ENCODE measurements around the gene ERCC6L2.

ERCC6L2 gene

DNA sequence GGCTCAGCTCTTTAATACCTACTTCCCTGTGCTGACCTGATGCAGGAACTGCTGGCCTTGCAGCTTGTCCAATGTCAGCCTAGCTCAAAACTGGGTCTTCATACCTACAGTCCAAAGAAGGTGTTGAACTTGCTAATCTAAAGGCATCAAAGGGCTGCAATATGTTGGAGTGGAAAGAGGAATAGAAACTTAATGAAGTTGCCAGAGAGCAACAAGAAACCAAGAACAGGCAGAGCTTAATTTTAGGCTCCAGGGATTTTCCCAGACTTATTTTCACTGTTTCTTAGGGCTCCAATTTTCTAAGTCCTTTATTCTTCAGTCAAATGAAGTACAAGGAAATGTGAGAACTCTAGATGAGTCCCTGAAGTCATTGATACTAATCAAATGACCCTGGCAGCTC, 17.6 kb upstream of the ERCC6L2 start:
- no peak for DNase-seq

DNA sequence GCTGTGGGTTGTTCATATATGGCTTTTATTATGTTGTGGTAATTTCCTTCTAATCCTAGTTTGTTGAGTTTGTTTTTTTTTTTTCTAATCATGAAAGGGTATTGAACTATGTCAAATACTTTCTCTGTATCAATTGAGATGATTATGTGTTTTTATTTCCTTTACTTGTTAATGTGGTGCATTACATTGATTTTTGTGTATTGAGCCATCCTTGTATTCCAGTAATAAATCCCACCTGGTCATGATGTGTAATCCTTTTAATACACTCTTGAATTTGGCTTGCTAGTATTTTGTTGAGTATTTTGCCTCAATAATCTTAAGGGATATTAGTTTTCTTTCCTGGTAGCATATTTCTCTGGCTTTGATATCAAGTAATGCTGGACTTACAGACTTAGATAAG, 13.1 kb upstream of the ERCC6L2 start:
- DNase-seq: no peak

DNA sequence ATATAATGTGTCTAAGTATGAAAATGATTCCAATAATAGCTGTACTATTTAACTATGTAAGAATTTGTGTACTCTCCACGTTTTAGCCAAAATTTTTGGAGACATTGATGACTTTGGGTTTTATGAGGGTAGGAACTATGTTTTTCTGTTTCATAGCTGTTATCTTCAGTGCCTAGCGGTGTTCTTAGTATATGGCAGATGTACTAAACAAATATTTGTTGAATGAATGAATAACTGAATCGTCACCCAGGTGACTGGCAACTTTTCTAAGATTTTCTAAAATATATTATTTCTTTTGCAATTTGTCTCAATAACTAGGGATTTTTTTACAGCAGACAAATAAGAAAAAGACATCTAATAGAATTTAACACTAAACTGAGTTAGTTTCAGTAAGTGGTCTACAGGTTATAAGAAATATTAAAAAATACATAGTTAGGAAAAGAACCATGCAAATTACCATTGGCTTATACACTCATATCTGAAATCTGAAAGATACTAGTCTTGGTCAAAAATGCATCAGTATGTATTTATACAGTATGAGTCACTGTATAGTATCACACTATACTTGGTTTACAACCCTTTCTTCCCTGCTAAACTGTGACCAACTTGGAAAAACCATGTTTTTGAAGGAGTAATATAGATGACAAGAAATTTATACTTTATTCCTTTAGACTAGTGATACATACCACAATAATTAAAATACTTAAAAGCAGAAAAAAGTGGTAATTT, 10.5 kb upstream of the ERCC6L2 start:
- DNase-seq: no peak

DNA sequence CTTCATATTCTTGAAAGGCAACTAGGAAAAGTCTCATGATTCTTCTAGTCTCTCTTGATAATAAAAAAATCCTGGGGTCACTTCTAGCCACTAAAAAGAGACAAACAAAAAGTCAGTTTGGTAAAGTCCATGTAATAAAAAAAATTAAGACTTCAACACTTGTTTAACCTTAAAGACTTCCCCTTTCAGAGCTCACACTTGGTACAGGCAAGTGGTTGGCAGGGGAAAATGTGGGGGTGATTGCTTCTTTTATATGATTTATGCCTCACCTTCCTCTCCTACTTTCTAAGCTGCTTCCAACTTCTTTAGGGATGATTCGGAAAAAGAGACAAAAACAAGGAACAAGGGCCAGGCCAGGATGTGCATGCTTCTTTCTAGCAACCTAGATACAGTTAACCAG, 5.1 kb upstream of the ERCC6L2 start:
- no peak for DNase-seq

DNA sequence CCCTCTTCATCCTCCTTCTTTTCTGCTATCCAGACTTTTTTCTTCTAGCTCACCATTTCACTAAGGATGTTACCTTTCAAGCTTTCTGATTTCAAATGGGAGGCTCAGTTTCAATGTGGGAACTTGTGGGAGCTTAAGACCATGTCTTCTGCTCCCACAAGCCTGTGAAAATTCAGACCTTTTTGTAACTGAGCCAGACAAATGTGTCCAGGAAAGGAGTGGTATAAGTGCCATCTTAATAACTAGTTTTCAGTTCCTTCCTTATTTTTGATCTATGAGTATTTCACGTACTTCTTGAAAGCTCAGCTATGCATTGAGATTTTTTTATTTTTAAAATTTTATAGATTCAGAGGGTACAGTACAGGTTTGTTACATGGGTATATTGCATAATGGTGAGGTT, 4.6 kb upstream of the ERCC6L2 start:
- DNase-seq: no peak

DNA sequence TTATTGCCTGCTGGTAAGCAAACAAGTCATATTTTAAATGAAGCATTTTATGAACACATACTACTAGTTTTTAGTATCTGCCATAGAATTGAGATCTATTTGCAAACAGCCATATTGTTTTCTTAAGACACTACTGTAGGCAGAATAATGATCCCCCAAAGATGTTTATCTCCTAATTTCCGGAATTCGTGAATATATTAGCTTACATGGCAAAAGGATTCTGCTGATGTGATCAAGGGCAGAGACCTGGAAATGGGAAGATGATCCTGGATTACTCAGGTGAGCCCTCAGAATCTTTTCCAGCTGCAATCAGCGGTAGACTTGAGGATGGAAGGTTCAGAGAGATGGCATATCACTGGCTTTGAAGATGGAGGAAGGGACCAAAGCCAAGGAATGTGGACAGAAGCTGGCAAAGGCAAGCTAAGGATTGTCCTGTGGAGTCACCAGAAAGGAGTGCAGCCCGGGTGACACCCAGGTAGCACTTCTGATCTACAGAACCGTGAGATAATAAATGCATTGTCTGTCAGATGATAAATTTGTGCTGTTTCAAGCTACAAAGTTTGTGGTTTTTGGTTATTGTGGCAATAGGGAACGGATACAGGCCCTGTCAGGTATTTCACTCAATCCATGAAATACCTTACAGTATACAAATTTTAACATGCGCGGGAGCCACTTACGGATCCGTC, 1.0 kb upstream of the ERCC6L2 start:
- DNase-seq: no peak

DNA sequence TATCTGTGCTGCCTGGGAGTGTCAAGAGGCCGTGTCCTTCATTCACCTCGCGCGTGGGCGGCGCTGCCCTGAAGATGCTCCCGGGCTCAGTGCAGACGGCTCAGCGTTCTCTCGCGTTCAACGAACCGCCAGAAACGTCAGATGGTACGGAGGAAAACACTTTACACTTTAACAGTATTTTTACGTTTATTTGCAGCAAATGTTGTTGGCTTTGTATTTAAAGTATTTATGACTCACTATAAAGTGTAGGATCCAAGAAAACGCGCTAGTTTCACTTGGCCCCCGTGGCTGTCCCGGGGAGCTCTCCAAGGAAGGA, 544 bp upstream of the ERCC6L2 start:
- DNase-seq: peak in 34 of 58 donors; percentile 7 to 68 (median 28)

DNA sequence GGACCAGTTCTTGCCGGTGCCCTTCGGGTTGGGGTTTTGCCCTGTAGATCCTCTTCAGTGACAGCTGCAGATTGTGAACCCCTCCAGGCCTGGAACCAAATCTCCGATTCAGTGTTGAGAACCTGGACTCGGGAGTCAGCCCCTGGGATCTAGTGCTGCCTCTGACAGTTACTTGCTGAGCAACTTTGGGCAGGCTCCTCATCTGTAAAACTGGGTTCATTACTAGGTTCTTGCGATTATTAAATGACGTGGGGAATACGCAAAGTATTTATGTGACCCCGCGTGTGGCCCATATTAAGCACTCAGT, 600 bp downstream of the ERCC6L2 start:
- DNase-seq: no peak

DNA sequence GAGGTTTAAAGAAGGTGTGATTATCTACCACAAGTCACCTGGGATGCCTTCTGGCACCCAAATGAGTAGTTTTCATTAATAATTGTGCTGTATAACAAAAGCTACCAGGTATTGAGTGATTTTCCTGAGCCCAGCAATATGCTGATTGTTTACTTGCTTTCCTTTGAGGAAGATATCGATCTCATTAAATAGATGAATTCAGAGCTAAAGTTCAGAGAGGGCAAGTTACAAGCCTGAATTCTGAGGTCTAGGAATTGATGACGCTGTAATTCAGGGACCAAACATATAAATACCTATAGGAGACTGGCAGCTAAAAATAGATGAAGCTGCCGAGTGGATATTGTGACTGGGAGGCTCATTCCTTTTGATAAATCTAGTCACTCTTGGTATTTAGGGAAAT, 1.1 kb downstream of the ERCC6L2 start:
- DNase-seq: no peak

DNA sequence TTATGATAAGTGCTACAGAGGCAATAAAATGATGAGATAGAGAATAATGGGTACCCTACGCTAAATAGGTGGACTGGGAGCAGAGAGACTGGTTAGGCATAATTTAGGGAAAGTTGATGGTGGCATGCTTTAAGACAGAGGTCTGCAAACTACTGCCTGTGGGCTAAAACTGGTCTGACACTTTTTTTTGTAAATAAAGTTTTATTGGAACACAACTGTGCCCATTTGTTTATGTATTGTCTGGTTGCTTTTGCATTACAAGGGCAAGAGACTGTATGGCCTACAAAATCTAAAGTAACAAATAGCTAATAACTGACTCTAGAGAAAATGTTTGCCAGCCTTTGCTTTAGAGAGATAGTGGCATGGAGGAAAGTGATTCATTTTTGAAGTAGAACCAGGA, 2.5 kb downstream of the ERCC6L2 start:
- DNase-seq: no peak

DNA sequence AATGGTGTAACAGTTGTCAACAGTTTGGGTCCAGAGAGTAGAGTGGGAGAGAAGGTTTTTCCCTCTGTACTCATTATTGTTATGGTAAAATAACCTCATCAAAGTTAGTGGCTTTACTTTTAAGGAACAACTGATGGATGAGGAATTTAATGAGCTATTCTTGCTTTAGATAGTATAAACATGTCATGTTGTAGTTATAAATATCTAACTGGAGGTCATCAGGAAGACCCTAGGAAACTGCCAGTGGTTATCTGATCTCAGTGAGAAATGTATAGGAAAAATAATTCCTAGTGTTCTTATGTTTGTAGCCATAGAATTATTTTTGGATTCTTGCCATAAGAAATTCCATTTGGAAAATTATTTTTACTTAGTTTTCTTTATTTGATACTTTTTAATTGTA, 4.1 kb downstream of the ERCC6L2 start:
- DNase-seq: no peak

DNA sequence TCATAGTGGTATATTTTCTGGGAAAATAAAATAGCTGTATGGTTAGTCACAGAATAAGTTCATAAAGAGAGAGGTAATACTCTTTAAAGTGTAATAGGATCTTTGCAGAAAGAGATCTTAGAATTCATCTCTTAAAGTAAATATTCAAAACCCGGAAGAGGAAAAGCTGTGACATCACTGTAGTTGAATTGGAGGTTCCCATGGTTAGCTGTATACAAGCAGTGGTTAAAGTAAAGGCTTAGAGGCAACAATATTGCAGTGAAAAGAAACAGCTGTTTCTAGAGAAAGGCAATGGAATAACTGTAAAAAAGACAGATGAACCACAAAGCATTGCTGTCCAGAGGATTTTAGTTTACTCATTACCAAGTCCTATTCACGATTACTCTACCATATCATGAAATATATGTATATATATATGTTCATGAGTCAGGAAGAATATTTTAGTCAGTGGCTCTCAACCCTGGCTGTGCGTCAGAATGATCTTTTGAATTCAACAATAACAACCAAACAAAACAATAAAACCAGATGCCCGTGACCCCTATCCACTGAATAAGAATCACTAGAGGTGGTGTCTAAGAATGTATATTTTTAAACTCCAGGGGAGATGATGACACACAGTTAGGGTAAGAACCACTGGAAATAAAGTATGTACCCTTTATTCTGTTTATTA, 4.7 kb downstream of the ERCC6L2 start:
- DNase-seq: no peak

DNA sequence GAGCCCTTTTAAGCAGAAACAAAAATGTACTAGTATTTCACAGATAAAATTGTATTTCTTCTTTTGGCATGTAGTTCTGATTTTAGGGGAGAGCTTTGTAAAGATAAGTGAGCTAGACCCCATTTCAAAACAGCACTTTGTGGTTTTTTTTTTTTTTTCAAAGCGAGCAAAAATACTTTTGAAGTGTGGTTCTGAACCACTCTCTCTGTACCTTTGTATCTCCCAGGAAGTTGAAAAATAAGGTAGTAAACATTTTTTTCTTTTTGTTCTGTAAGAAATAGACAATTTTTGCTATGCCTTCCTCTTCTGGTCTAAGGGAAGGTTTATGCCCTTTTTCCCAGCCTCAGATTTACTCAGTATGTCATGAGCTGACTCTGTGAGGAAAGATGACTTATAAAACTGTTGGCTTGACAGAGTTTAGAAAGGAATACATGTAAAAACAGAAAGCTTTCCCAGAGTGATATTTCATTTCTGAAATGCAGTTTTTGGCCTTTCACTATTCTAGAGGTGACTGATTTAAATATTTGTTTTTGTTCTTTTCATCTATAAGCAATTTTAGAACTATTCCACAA, 12.5 kb downstream of the ERCC6L2 start:
- no peak for DNase-seq

DNA sequence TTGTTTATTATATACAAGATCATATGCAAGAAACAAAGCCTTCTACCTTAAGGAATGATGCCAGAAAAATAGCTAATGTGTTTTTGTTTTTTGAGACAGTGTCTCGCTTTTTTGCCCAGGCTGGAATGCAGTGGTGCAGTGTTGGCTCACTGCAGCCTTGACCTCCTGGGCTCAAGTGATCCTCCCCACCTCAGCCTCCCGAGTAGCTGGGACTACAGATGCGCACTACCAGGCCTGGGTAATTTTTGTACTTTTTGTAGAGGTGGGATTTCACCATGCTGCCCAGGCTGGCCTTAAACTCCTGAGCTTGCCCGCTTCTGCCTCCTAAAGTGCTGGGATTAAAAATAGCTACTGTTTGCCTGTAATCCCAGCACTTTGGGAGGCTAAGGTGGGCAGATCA, 15.1 kb downstream of the ERCC6L2 start:
- DNase-seq: no peak

DNA sequence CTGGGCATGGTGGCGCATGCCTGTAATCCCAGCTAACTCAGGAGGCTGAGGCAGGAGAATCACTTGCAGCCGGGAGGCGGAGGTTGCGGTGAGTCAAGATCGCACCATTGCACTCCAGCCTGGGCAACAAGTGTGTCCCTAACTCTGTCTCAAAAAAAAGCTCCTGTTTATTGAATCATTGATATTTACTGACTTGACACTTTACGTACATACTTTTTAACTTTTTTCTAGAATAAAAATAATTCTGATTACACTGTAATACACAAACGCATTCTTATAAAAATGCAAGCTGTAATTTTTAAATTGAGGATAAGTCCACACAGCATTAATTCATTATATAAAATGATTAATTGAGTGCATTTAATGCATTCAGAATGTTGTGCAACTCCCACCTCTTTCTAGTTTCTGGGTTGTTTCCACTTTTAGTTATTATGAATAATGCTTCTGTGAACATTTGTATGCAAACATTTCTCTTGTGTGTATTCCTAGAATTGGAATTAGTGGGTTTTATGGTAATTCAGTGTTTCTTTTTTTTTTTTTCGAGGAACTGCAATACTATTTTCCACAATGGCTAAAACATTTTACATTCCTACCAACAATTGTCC, 15.7 kb downstream of the ERCC6L2 start:
- DNase-seq: no peak

DNA sequence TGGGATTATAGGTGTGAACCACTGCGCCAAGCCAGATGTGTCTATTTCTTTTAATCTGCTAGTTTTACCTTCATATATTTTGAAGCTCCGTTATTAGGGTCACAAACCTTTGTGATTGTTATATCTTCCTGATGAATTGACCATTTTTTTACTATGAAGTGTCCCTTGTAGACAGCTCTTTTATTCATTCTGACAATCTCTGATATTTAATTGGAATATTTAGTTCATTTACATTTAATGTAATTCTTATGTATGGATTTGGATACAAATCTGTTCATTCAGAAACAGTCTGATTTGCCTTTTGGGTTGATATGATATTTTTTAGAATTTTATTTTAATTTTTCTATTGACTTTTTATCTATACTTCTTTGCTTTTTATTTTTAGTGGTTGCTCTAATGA, 17.2 kb downstream of the ERCC6L2 start:
- DNase-seq: no peak

DNA sequence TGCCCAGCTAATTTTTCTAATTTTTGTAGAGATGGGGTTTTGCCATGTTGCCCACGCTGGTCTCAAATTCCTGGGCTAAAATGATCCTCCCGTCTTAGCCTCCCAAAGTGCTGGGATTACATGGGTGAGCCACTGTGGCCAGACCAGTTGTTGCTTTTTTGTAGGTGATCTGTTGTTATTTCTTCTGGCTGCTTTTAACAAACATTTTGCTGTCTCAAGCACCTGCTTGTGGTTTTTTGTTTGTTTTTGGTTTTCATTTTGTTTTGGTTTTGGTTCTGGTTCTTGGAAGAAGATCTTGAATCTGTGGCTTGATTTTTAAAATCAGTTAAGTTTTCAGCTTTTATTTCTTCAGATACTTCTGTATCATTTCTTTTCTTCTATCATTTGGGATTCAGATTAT, 21.1 kb downstream of the ERCC6L2 start:
- DNase-seq: no peak

DNA sequence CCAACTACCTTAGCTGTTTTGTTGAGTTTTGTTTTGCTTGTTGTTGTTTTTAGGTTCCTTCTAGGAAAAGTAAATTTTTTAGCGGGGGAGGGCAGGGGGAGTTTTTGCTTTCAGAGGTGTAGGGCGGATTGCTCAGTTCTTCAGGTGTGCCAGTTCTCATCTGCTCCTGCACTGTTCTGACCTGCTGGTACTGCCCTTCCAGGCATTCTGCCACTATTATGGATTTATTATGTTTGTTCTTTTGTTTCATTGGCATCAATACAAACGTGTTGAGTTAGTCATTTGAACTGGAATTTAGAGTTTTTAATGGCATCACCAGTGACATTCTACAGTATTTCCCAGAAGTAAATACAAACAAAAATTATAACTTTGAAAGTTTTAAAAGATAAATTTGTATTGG, 26.0 kb downstream of the ERCC6L2 start:
- no peak for DNase-seq

DNA sequence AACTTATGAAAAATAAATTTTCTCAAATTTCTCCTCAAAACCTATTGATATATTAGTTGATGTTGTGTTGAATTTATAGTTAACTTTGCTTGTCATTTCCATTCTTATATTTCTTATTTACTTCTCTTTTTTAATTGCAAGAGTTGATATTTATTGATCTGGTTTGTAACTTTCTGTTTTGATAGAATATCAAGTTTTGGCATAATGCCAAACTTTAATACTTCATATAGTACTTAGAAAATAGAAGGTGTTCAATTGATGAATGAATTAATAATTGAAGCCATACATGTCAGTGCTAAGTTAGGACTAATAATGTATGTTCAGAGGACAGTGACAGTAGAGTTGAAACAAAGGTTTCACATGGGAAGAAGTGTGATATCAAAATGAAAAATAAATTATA, 27.9 kb downstream of the ERCC6L2 start:
- DNase-seq: no peak

DNA sequence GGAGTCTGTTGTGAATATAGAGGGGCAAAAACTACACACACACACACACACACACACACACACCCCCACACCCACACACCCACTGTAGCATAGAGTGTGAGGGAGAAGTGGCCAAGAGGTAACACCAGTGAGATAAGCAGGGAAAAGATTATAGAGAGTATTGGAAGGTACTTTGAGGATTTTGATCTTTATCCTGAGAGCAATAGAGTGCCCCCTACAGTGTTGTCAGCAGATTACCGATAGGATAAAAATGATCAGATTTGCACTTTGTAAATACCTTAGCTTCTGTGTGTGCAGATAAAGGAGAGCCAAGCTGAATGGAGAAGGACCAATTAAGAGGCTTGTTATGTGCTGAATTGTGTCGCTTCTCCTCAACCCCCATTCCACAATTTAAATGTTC, 32.3 kb downstream of the ERCC6L2 start:
- DNase-seq: no peak

DNA sequence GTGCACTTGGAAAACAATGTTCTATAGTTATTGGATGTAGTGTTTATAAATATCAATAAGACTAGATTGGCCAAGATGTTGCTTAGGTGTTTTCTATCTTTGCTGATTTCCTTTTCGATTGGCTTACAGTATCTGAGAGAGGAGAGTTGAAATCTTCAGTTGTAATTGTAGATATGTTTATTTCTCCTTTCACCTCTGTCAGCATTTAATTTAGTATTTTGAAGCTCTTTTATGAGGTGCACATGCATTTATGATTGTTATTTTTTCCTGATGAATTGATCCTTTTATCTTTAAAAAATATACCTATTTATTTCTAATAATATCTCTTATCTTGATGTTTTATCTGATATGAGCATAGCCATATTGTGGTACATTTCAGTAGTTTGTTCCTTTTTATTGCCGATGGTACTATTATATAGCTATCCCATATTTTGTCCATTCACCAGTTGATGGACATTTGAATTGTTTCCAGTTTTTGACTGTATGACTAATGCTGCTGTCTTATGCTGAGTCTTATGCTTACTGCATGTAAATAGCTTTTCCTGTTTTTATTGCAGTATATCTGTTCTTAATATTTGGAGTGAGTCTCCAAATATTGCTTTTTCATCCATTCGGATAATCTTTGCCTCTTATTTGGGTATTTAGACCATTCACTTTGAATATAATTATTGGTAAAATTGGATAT, 34.7 kb downstream of the ERCC6L2 start:
- DNase-seq: no peak
